H1 (cell line): ENCODE data around the gene UQCRQ. TPM values are rescaled to one million over a fixed set of nuclear protein-coding genes. Genes with fewer than 3 reads are reported as not detected.

Experiments used
- CTCF ChIA-PET: fragments of 300-600 bp; sonication (Branson Sonifier 250); formaldehyde crosslinking; loops from one replicate; lab custom pipeline; 2021; ENCODE audit not compliant: partially characterized antibody; lab: Charles Lee
- POLR2A ChIA-PET: fragments of 300-600 bp; sonication (Branson Sonifier 250); formaldehyde crosslinking; loops from one replicate; lab custom pipeline; 2021; ENCODE audit warnings: inconsistent platforms; ENCODE audit not compliant: partially characterized antibody; lab: Charles Lee
- DNase-seq, 2 experiments: peaks; one replicate each; pipeline versions ENCODE4 v3.0.0 to v3.0.0-alpha.2; 2010 to 2022; ENCODE audit warnings: low spot score in 2 of 2, low read depth in 1 of 2, mixed read lengths in 1 of 2
- FAIRE-seq: peaks from 2 replicates; lab custom pipeline; 2011; peaks lifted over from hg19 to GRCh38; lab: Jason Lieb, UNC
- H2AFZ ChIP-seq: 2 replicates; pipeline ENCODE4 v1.8.1; 2012; ENCODE audit warnings: low read length, inconsistent platforms
- H2AK5ac ChIP-seq: 2 replicates; pipeline ENCODE4 v1.6.1; 2013; ENCODE audit warnings: low read depth, low read length
- H2BK120ac ChIP-seq: replicated peaks from 2 replicates; pipeline ENCODE3; 2013; ENCODE audit warnings: low read depth, low read length, inconsistent platforms
- H2BK12ac ChIP-seq: 2 replicates; pipeline ENCODE4 v1.6.1; 2013; ENCODE audit warnings: low read depth, low read length
- H2BK15ac ChIP-seq: 2 replicates; pipeline ENCODE4 v1.6.1; 2013; ENCODE audit warnings: low read length
- H2BK20ac ChIP-seq: 2 replicates; pipeline ENCODE4 v1.6.1; 2013; ENCODE audit warnings: low read length
- H2BK5ac ChIP-seq: 2 replicates; pipeline ENCODE4 v1.6.1; 2013; ENCODE audit warnings: low read depth, low read length
- H3K14ac ChIP-seq: 2 replicates; pipeline ENCODE4 v1.6.1; 2013; ENCODE audit warnings: inconsistent platforms; ENCODE audit not compliant: insufficient read length
- H3K18ac ChIP-seq: 2 replicates; pipeline ENCODE4 v1.6.1; 2013; ENCODE audit warnings: low read length; ENCODE audit errors: extremely low read depth
- H3K23ac ChIP-seq: 2 replicates; pipeline ENCODE4 v1.6.1; 2013; ENCODE audit warnings: inconsistent platforms; ENCODE audit not compliant: insufficient read length
- H3K23me2 ChIP-seq: 2 replicates; pipeline ENCODE4 v1.6.1; 2013; ENCODE audit warnings: low read depth, low read length
- H3K27ac ChIP-seq: 2 replicates; pipeline ENCODE4 v1.6.1; 2011; ENCODE audit warnings: low read depth, low read length, inconsistent platforms
- H3K27me3 ChIP-seq, 4 experiments: replicated peaks in 1 of 4; 1 replicate in 1 of 4; 2 replicates in 3 of 4; pipeline versions ENCODE4 v1.6.1 to v1.8.1; 2011 to 2013; ENCODE audit warnings: low read length in 3 of 4, mild to moderate bottlenecking in 3 of 4, inconsistent platforms in 2 of 4, mixed read lengths in 2 of 4, moderate library complexity in 1 of 4; ENCODE audit not compliant: control insufficient read depth in 3 of 4, insufficient read depth in 3 of 4; ENCODE audit errors: extremely low read depth in 1 of 4
- H3K36me3 ChIP-seq, 4 experiments: 2 replicates each; pipeline versions ENCODE4 v1.6.1 to v1.8.1; 2011 to 2013; ENCODE audit warnings: mild to moderate bottlenecking in 4 of 4, low read length in 3 of 4, moderate library complexity in 2 of 4, control low read depth in 1 of 4, inconsistent platforms in 1 of 4; ENCODE audit not compliant: insufficient read depth in 4 of 4, control insufficient read depth in 2 of 4
- H3K4ac ChIP-seq: replicated peaks from 2 replicates; pipeline ENCODE3; 2013; ENCODE audit warnings: low read length, low read depth, mixed read lengths, inconsistent platforms; ENCODE audit not compliant: insufficient read length
- H3K4me1 ChIP-seq, 4 experiments: replicated peaks in 1 of 4; 1 replicate in 1 of 4; 2 replicates in 3 of 4; pipeline versions ENCODE4 v1.6.1 to v1.8.1; 2011 to 2013; ENCODE audit warnings: low read length in 3 of 4, inconsistent platforms in 2 of 4, mixed read lengths in 1 of 4; ENCODE audit not compliant: insufficient read depth in 4 of 4, control insufficient read depth in 3 of 4
- H3K4me2 ChIP-seq, 2 experiments: 2 replicates each; pipeline versions ENCODE4 v1.6.1 to v1.8.1; 2011 to 2013; ENCODE audit warnings: low read depth in 2 of 2, low read length in 2 of 2, control low read depth in 1 of 2, inconsistent platforms in 1 of 2, mild to moderate bottlenecking in 1 of 2; ENCODE audit not compliant: insufficient read depth in 1 of 2
- H3K4me3 ChIP-seq, 4 experiments: fragments of 200-600, 300-600 bp in 1 of 4; sonication (generic), shearing (Covaris generic), sonication (Bioruptor Twin) in 1 of 4; 2 replicates each; pipeline versions ENCODE4 v1.5.1 to v1.8.1; 2011 to 2016; ENCODE audit warnings: low read length in 4 of 4, low read depth in 3 of 4, control low read depth in 2 of 4, inconsistent platforms in 2 of 4, mild to moderate bottlenecking in 2 of 4, mixed read lengths in 1 of 4, moderate library complexity in 1 of 4; ENCODE audit not compliant: insufficient read depth in 2 of 4; ENCODE audit errors: extremely low read depth in 1 of 4
- H3K56ac ChIP-seq: replicated peaks from 2 replicates; pipeline ENCODE3; 2013; ENCODE audit warnings: low read depth, mild to moderate bottlenecking, mixed read lengths, low read length, inconsistent platforms; ENCODE audit not compliant: insufficient read length
- H3K79me1 ChIP-seq: 2 replicates; pipeline ENCODE4 v1.6.1; 2013; ENCODE audit warnings: low read depth, low read length, control low read depth
- H3K79me2 ChIP-seq, 2 experiments: 2 replicates each; pipeline versions ENCODE4 v1.6.1 to v1.8.1; 2012 to 2013; ENCODE audit warnings: low read length in 2 of 2, mild to moderate bottlenecking in 2 of 2, inconsistent platforms in 1 of 2; ENCODE audit not compliant: insufficient read depth in 2 of 2, control insufficient read depth in 1 of 2
- H3K9ac ChIP-seq, 4 experiments: replicated peaks in 1 of 4; 1 replicate in 1 of 4; 2 replicates in 3 of 4; pipeline versions ENCODE4 v1.6.1 to v1.8.1; 2011 to 2013; ENCODE audit warnings: low read depth in 3 of 4, low read length in 3 of 4, control low read depth in 2 of 4, mild to moderate bottlenecking in 2 of 4, moderate library complexity in 2 of 4, inconsistent platforms in 1 of 4; ENCODE audit errors: extremely low read depth in 1 of 4
- H3K9me3 ChIP-seq, 2 experiments: 2 replicates each; pipeline versions ENCODE4 v1.6.1 to v1.8.1; 2012 to 2013; ENCODE audit warnings: mild to moderate bottlenecking in 2 of 2, moderate library complexity in 2 of 2, control low read depth in 1 of 2, inconsistent platforms in 1 of 2, low read depth in 1 of 2, low read length in 1 of 2, mixed read lengths in 1 of 2; ENCODE audit not compliant: insufficient read depth in 2 of 2
- H4K20me1 ChIP-seq, 2 experiments: replicated peaks in 1 of 2; 2 replicates each; pipeline versions ENCODE3 to v1.8.1; 2011 to 2013; ENCODE audit warnings: inconsistent platforms in 2 of 2, low read length in 2 of 2, mild to moderate bottlenecking in 1 of 2; ENCODE audit not compliant: insufficient read depth in 2 of 2, control insufficient read depth in 1 of 2
- H4K5ac ChIP-seq: 2 replicates; pipeline ENCODE4 v1.6.1; 2013; ENCODE audit warnings: low read length, low read depth, mixed read lengths, inconsistent platforms; ENCODE audit not compliant: insufficient read length
- H4K8ac ChIP-seq: 2 replicates; pipeline ENCODE4 v1.8.0; 2013; ENCODE audit warnings: mild to moderate bottlenecking, moderate library complexity, low read length, inconsistent platforms; ENCODE audit not compliant: insufficient read depth; ENCODE audit errors: extremely low read depth
- H4K91ac ChIP-seq: replicated peaks from 2 replicates; pipeline ENCODE3; 2013; ENCODE audit warnings: low read length, mixed read lengths, inconsistent platforms; ENCODE audit not compliant: insufficient read length
- ASH2L ChIP-seq: fragments of 200-600, 300-600 bp; sonication (generic); IDR thresholded peaks from one replicate; pipeline ENCODE4 v1.7.1; 2017; ENCODE audit warnings: low read length
- CHD1 ChIP-seq: IDR thresholded peaks from 2 replicates; pipeline ENCODE4 v1.6.1; 2012; ENCODE audit warnings: low read depth, low read length, improper control_type of control experiment
- FOSL1 ChIP-seq: IDR thresholded peaks from 2 replicates; pipeline ENCODE4 v1.6.1; 2011; ENCODE audit warnings: mild to moderate bottlenecking, low read depth, low read length, moderate library complexity; ENCODE audit not compliant: insufficient read depth
- GABPA ChIP-seq: IDR thresholded peaks from 2 replicates; pipeline ENCODE4 v1.6.1; 2011; ENCODE audit warnings: mild to moderate bottlenecking, low read length, moderate library complexity, borderline replicate concordance; ENCODE audit not compliant: insufficient read depth
- JUND ChIP-seq: IDR thresholded peaks from 2 replicates; pipeline ENCODE4 v1.6.1; 2011; ENCODE audit warnings: mild to moderate bottlenecking, improper control_type of control experiment, low read length
- KDM4A ChIP-seq: IDR thresholded peaks from one replicate; pipeline ENCODE4 v1.7.1; 2012; ENCODE audit warnings: low read depth, mild to moderate bottlenecking, moderate library complexity, low read length, inconsistent platforms; ENCODE audit not compliant: severe bottlenecking
- NANOG ChIP-seq: IDR thresholded peaks from 2 replicates; pipeline ENCODE4 v1.6.1; 2011; ENCODE audit warnings: low read length, low read depth, mild to moderate bottlenecking, inconsistent platforms; ENCODE audit not compliant: insufficient read depth, poor library complexity, severe bottlenecking
- POU5F1 ChIP-seq: IDR thresholded peaks from 2 replicates; pipeline ENCODE4 v1.6.1; 2011; ENCODE audit warnings: low read depth, mild to moderate bottlenecking, low read length, moderate library complexity
- RAD21 ChIP-seq, 2 experiments: IDR thresholded peaks in 1 of 2; conservative IDR thresholded peaks in 1 of 2; 2 replicates each; pipeline ENCODE4 v1.6.1; 2011; ENCODE audit warnings: low read depth in 2 of 2, low read length in 2 of 2, improper control_type of control experiment in 1 of 2, inconsistent platforms in 1 of 2, mild to moderate bottlenecking in 1 of 2, moderate library complexity in 1 of 2
- RNF2 ChIP-seq: fragments of 200-900, 300-1000 bp; sonication (generic); IDR thresholded peaks from 2 replicates; pipeline ENCODE4 v1.7.1; 2016; ENCODE audit warnings: borderline replicate concordance, low read depth, mild to moderate bottlenecking, antibody characterized with exemption, low read length; ENCODE audit not compliant: poor library complexity, severe bottlenecking; ENCODE audit errors: missing control alignments
- SAP30 ChIP-seq: fragments of 300-600 bp; sonication (generic); IDR thresholded peaks from 2 replicates; pipeline ENCODE4 v1.7.1; 2012; ENCODE audit warnings: low read length, moderate library complexity, mild to moderate bottlenecking, inconsistent platforms; ENCODE audit not compliant: insufficient read depth, insufficient replicate concordance
- SUZ12 ChIP-seq: fragments of 200-600 bp; sonication (generic); IDR thresholded peaks from 2 replicates; pipeline ENCODE4 v1.6.1; 2012; ENCODE audit warnings: mild to moderate bottlenecking, inconsistent platforms, low read length, moderate library complexity, mixed read lengths
- ZNF274 ChIP-seq: IDR thresholded peaks from 2 replicates; pipeline ENCODE4 v1.7.0; 2012; ENCODE audit warnings: low read length, borderline replicate concordance; ENCODE audit errors: extremely low read depth
- WGBS, 2 experiments: shearing (Covaris generic) in 1 of 2; methylation state at CpG; one replicate each; pipeline versions ENCODE4 v1.1.6 to v1.1.7; 2013 to 2015; ENCODE audit warnings: low lambda C conversion rate in 2 of 2, mixed read lengths in 2 of 2, inconsistent platforms in 1 of 2, low coverage in 1 of 2, missing lambda C conversion rate in 1 of 2; ENCODE audit not compliant: insufficient replicate concordance in 2 of 2, insufficient coverage in 1 of 2, insufficient read length in 1 of 2; ENCODE audit errors: extremely low coverage in 1 of 2, missing lambda C conversion rate in 1 of 2; 5-methylcytosine and 5-hydroxymethylcytosine counted together
- polyA plus RNA-seq, 7 experiments: library from polyadenylated mRNA; depleted of rRNA in 3 of 7; stranded (reverse) in 5 of 7; unstranded in 2 of 7; fragments of >200 nt in 5 of 7; fragments of 200-250 nt in 2 of 7; gene quantifications; 1 replicate in 5 of 7; 2 replicates in 1 of 7; 4 replicates in 1 of 7; pipeline versions ENCODE4 v1.2.1 to v1.2.3, GENCODE V29; 2011 to 2013; ENCODE audit warnings: missing spikeins in 2 of 7, mixed read lengths in 2 of 7
- total RNA-seq: library from RNA; stranded (reverse); fragmentation: NEBNext Ultra II Directional; extraction: Animal tissue kit (Norgen Biotek cat#: 25700); gene quantifications from 2 replicates; pipeline ENCODE4 v1.2.1, GENCODE V29; 2021

UQCRQ gene
- total and polyA plus RNA-seq, 2 of the 8 experiments (the other 6 are each of a cell fraction or from before 2014, with no cell fraction given) = 177 to 293 TPM

- no peak for TF ChIP-seq NANOG
- no peak for TF ChIP-seq KDM4A
- TF ChIP-seq POU5F1 = no peak
- no peak for TF ChIP-seq JUND
- TF ChIP-seq CHD1 = no peak
- no peak for TF ChIP-seq ZNF274
- TF ChIP-seq FOSL1 = no peak
- TF ChIP-seq ASH2L = no peak
- TF ChIP-seq RAD21 (IDR thresholded peaks at IDR 0.05 in 1 of 2, conservative IDR thresholded peaks at IDR 0.05 in 1 of 2; ENCODE audit: low read depth in 2 of 2, low read length in 2 of 2) = no peak
- TF ChIP-seq RNF2 = no peak
- TF ChIP-seq SUZ12 = no peak
- no peak for TF ChIP-seq GABPA
- no peak for TF ChIP-seq SAP30
- ChIA-PET CTCF (interaction anchor here (9.8 to 25.6 kb wide), 2 partner anchors 17 to 26 kb away, joined by 77 to 465 read pairs; partner anchors contain the start of genes GDF9, LEAP2 and UQCRQ), POLR2A (interaction anchor here (0.8 kb wide), 2 partner anchors 17 to 93 kb away, joined by 3 read pairs; no protein-coding TSS in a partner anchor)
- no peak overlapping the region for H3K27ac ChIP-seq
- H3K9ac ChIP-seq = no peak overlapping the region
- H3K23ac ChIP-seq = no peak overlapping the region
- H4K5ac ChIP-seq = no peak overlapping the region
- H3K4me2 ChIP-seq = no peak overlapping the region
- no peak for DNase-seq
- no peak overlapping the region for H4K8ac ChIP-seq
- no peaks in the 10 kb centered on the region for H3K79me1 ChIP-seq
- no peak for FAIRE-seq
- H2BK15ac ChIP-seq = no peak overlapping the region
- H3K56ac ChIP-seq = no peak overlapping the region
- H2BK5ac ChIP-seq = no peak overlapping the region
- H3K36me3 ChIP-seq = no peaks in the 10 kb centered on the region
- no peaks in the 10 kb centered on the region for H4K20me1 ChIP-seq
- no peak overlapping the region for H3K18ac ChIP-seq
- H2BK12ac ChIP-seq = no peak overlapping the region
- H3K9me3 ChIP-seq = no peaks in the 10 kb centered on the region
- no peak overlapping the region for H2BK20ac ChIP-seq
- no peak overlapping the region for H3K14ac ChIP-seq
- H2AK5ac ChIP-seq = no peak overlapping the region
- no peak overlapping the region for H3K4me3 ChIP-seq
- H3K4ac ChIP-seq = no peak overlapping the region
- H2BK120ac ChIP-seq = no peak overlapping the region
- peaks cover 0 to 2% (median 0%) of the 10 kb centered on the region in 4 experiments; a peak in 1 of 7 replicates for H3K27me3 ChIP-seq
- H4K91ac ChIP-seq = no peak overlapping the region
- H3K79me2 ChIP-seq = no peaks in the 10 kb centered on the region
- no peaks in the 10 kb centered on the region for H3K4me1 ChIP-seq
- WGBS, 2 experiments = 94% methylated on average over 1 of the region's 1 CpG; no CpG with 5 or more reads in 1 of the 2 experiments
- H2AFZ ChIP-seq = no peak overlapping the region
- H3K23me2 ChIP-seq = no peaks in the 10 kb centered on the region
Observed at GRCh38 chr5:132836852-132837251, 29.6 kb upstream of the UQCRQ start.
